Smooth muscle cell (in vitro differentiated cells): ENCODE results near the gene PRKCH. TPM values are rescaled to one million over a fixed set of nuclear protein-coding genes. Genes with fewer than 3 reads are reported as not detected.

Experiments used
- DNase-seq: peaks from one replicate; lab custom pipeline; 2025; ENCODE audit not compliant: unreplicated experiment; lab: John Stamatoyannopoulos, UW
- H2AFZ ChIP-seq: fragments of 200-600 bp; sonication (generic); 2 replicates; pipeline ENCODE4 v1.6.0; 2016; ENCODE audit warnings: antibody characterized with exemption, low read depth, mild to moderate bottlenecking
- H3F3A ChIP-seq: fragments of 200-600 bp; sonication (generic); 2 replicates; pipeline ENCODE4 v1.6.0; 2017; ENCODE audit warnings: antibody characterized with exemption, low read depth
- H3K27ac ChIP-seq: fragments of 200-600 bp; sonication (generic); 2 replicates; pipeline ENCODE4 v1.5.1; 2016; ENCODE audit warnings: low read depth, mild to moderate bottlenecking
- H3K27me3 ChIP-seq: fragments of 200-600 bp; sonication (generic); 2 replicates; pipeline ENCODE4 v1.6.1; 2016; ENCODE audit warnings: low read depth, mild to moderate bottlenecking
- H3K36me3 ChIP-seq: fragments of 200-600 bp; sonication (generic); 2 replicates; pipeline ENCODE4 v1.5.1; 2016; ENCODE audit warnings: low read depth
- H3K4me1 ChIP-seq: fragments of 200-600 bp; sonication (generic); 2 replicates; pipeline ENCODE4 v1.5.1; 2016; ENCODE audit warnings: low read depth
- H3K4me2 ChIP-seq: fragments of 200-600 bp; sonication (generic); 2 replicates; pipeline ENCODE4 v1.6.0; 2016; ENCODE audit warnings: mild to moderate bottlenecking
- H3K4me3 ChIP-seq: fragments of 200-600 bp; sonication (generic); 2 replicates; pipeline ENCODE4 v1.5.1; 2016; ENCODE audit warnings: mild to moderate bottlenecking
- H3K79me2 ChIP-seq: fragments of 200-600 bp; sonication (generic); 2 replicates; pipeline ENCODE4 v1.6.0; 2016; ENCODE audit warnings: low read depth, mild to moderate bottlenecking
- H3K9ac ChIP-seq: fragments of 200-600 bp; sonication (generic); 2 replicates; pipeline ENCODE4 v1.6.0; 2016; ENCODE audit warnings: low read depth
- H3K9me3 ChIP-seq: fragments of 200-600 bp; sonication (generic); replicated peaks from 2 replicates; pipeline ENCODE4 v1.5.1; 2016; ENCODE audit warnings: low read depth
- H4K20me1 ChIP-seq: fragments of 200-600 bp; sonication (generic); 2 replicates; pipeline ENCODE4 v1.6.0; 2016; ENCODE audit warnings: low read depth
- CTCF ChIP-seq: fragments of 200-600 bp; sonication (generic); IDR thresholded peaks from 2 replicates; pipeline ENCODE4 v1.5.1; 2017; ENCODE audit warnings: borderline replicate concordance, mild to moderate bottlenecking, antibody characterized with exemption; ENCODE audit not compliant: insufficient read depth, poor library complexity, severe bottlenecking
- WGBS: methylation state at CpG from one replicate; pipeline ENCODE4 v1.1.7; 2016; ENCODE audit warnings: low lambda C conversion rate; 5-methylcytosine and 5-hydroxymethylcytosine counted together
- polyA plus RNA-seq: library from polyadenylated mRNA; unstranded; fragments of >200 nt; fragmentation: Nextera tagmentation; extraction: Ambion mirVana; gene quantifications from 2 replicates; pipeline ENCODE4 v1.2.1, GENCODE V29; 2016
- total RNA-seq: library from RNA; depleted of rRNA; stranded (reverse); fragments of >200 nt; gene quantifications from 2 replicates; pipeline ENCODE4 v1.2.3, GENCODE V29; 2014

PRKCH gene
- total and polyA plus RNA-seq, 2 experiments from 2014 or later: 1.5 to 7.6 TPM

DNA sequence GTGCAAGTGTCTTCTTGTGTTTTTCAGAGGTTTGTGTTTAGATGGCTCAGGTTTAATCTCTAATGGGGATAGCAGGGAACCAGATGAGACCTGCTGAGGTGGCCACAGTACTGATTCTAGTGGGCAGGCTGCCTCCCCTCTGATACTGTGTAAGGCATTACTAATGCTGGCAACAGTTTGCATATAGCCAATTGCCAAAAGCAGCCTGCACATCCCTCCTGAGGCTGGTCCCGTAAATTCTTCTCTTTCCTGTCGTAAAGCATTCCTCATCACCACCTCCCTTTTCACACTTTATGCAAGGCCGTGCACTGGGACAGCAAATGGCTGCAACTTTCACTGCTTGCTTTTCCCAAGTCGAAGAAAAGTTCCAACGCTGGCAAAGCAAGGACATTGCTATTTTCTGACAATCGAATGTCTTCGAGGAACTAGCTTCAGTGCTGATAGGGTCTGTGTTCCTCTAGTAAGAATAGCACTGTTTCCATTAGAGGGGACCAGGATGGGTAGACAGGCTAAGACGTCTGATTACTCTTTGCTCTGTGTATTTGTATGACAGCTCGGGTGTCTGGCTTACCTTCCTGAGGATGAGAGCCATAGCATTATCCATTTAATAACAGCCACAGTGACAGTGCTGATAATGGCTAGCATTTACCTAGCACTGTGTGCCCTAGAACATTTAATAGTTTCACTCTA lies 195.7 kb downstream of the PRKCH start:
- H3K4me2 ChIP-seq: no peak overlapping the region
- H3K4me3 ChIP-seq: no peak overlapping the region
- no peak overlapping the region for H2AFZ ChIP-seq

GRCh38 chr14:61517911-61518384 lies 196.6 kb downstream of the PRKCH start:
- H3K9me3 ChIP-seq: no peaks in the 10 kb centered on the region
- H2AFZ ChIP-seq: no peak overlapping the region
- WGBS: 94% methylated on average over 6 of the region's 6 CpGs
- no peak for TF ChIP-seq CTCF
- no peak for DNase-seq
- peaks cover 6% of the 10 kb centered on the region for H3F3A ChIP-seq
- H3K4me2 ChIP-seq: no peak overlapping the region
- no peaks in the 10 kb centered on the region for H4K20me1 ChIP-seq
- H3K27ac ChIP-seq: no peak overlapping the region
- no peaks in the 10 kb centered on the region for H3K4me1 ChIP-seq
- H3K4me3 ChIP-seq: no peak overlapping the region
- no peak overlapping the region for H3K9ac ChIP-seq
- no peaks in the 10 kb centered on the region for H3K27me3 ChIP-seq
- no peaks in the 10 kb centered on the region for H3K79me2 ChIP-seq
- no peaks in the 10 kb centered on the region for H3K36me3 ChIP-seq

More for the DNA sequence above, 195.7 kb downstream of the PRKCH start:
- Histone ChIP-seq H3K4me1 (no peaks in the 10 kb centered on the region), H3K9me3 (no peaks in the 10 kb centered on the region), H4K20me1 (no peaks in the 10 kb centered on the region), H3K79me2 (no peaks in the 10 kb centered on the region), H3K27me3 (no peaks in the 10 kb centered on the region), H3K27ac (peak overlapping the region; percentile 39), H3K36me3 (no peaks in the 10 kb centered on the region), H3K9ac (no peak overlapping the region), H3F3A (peaks cover 6% of the 10 kb centered on the region)
- WGBS: 62% methylated on average over 9 of the region's 9 CpGs
- no peak for TF ChIP-seq CTCF
- DNase-seq: no peak

GRCh38 chr14:61518403-61518802 lies 197.0 kb downstream of the PRKCH start:
- WGBS: 92% methylated on average over 2 of the region's 2 CpGs

More at GRCh38 chr14:61518403-61518802, 197.0 kb downstream of the PRKCH start:
- Histone ChIP-seq H4K20me1 (no peaks in the 10 kb centered on the region), H3K9me3 (no peaks in the 10 kb centered on the region), H3K9ac (no peak overlapping the region), H3K36me3 (no peaks in the 10 kb centered on the region), H3F3A (peaks cover 6% of the 10 kb centered on the region), H3K4me3 (no peak overlapping the region), H3K27me3 (no peaks in the 10 kb centered on the region), H3K79me2 (no peaks in the 10 kb centered on the region), H3K27ac (no peak overlapping the region), H2AFZ (no peak overlapping the region), H3K4me1 (no peaks in the 10 kb centered on the region), H3K4me2 (no peak overlapping the region)
- TF ChIP-seq CTCF: no peak
- no peak for DNase-seq
